ENCODE measurements around the gene PIP5KL1.
A peak's percentile ranks its signal among the peaks of the same experiment; 100 is the strongest.

PIP5KL1 gene

DNA sequence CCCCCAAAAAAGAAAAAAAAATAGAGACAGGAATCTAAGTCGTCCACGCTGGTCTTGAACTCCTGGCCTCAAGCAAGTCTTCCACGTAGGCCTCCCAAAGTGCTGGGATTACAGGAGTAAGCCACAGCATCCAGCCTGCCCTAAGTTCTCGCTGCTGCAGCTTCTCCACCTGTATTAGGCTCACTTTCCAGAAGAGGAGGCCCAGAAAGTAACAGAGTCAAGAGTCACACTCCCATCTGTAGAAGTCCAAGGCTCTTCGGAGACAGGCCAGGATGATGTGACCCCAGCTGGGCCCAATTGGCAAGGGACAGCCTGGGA lies 48.4 kb upstream of the PIP5KL1 start:
- Histone ChIP-seq H3K9ac (ENCODE audit: low read length) (peak overlapping the region; percentile 93), H4K20me1 (ENCODE audit: low read depth, low read length) (no peaks in the 10 kb centered on the region; the same call in 1 of the 2 replicates), H3K9me2 (replicated peaks; ENCODE audit: insufficient read depth, low read length) (no peaks in the 10 kb centered on the region), H3K9me3 (ENCODE audit: insufficient read depth, low read length) (no peaks in the 10 kb centered on the region), H3K27ac (ENCODE audit: low read depth, low read length) (peak overlapping the region; percentile 97), H3K79me2 (ENCODE audit: insufficient read depth, low read length) (peaks cover 68% of the 10 kb centered on the region), H3K27me3 (ENCODE audit: low read length) (no peaks in the 10 kb centered on the region), H3K4me3 (ENCODE audit: insufficient read depth, low read length, poor library complexity, severe bottlenecking) (peak overlapping the region; percentile 95), H3K4me2 (ENCODE audit: low read depth, low read length, poor library complexity, severe bottlenecking) (peak overlapping the region; percentile 92), H3F3A (ENCODE audit: insufficient read depth) (peaks cover 72% of the 10 kb centered on the region), H2AFZ (ENCODE audit: low read depth, low read length, severe bottlenecking) (no peak overlapping the region), H3K36me3 (ENCODE audit: low read length) (peaks cover 10% of the 10 kb centered on the region; the same call in 1 of the 2 replicates)
- no peak for TF ChIP-seq EZH2phosphoT487 (conservative IDR thresholded peaks at IDR 0.05; ENCODE audit: low read length)
- TF ChIP-seq, protein P1, sequence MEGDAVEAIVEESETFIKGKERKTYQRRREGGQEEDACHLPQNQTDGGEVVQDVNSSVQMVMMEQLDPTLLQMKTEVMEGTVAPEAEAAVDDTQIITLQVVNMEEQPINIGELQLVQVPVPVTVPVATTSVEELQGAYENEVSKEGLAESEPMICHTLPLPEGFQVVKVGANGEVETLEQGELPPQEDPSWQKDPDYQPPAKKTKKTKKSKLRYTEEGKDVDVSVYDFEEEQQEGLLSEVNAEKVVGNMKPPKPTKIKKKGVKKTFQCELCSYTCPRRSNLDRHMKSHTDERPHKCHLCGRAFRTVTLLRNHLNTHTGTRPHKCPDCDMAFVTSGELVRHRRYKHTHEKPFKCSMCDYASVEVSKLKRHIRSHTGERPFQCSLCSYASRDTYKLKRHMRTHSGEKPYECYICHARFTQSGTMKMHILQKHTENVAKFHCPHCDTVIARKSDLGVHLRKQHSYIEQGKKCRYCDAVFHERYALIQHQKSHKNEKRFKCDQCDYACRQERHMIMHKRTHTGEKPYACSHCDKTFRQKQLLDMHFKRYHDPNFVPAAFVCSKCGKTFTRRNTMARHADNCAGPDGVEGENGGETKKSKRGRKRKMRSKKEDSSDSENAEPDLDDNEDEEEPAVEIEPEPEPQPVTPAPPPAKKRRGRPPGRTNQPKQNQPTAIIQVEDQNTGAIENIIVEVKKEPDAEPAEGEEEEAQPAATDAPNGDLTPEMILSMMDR (IDR thresholded peaks at IDR 0.05; ENCODE audit: insufficient read depth, low read length, poor library complexity, severe bottlenecking): no peak

DNA sequence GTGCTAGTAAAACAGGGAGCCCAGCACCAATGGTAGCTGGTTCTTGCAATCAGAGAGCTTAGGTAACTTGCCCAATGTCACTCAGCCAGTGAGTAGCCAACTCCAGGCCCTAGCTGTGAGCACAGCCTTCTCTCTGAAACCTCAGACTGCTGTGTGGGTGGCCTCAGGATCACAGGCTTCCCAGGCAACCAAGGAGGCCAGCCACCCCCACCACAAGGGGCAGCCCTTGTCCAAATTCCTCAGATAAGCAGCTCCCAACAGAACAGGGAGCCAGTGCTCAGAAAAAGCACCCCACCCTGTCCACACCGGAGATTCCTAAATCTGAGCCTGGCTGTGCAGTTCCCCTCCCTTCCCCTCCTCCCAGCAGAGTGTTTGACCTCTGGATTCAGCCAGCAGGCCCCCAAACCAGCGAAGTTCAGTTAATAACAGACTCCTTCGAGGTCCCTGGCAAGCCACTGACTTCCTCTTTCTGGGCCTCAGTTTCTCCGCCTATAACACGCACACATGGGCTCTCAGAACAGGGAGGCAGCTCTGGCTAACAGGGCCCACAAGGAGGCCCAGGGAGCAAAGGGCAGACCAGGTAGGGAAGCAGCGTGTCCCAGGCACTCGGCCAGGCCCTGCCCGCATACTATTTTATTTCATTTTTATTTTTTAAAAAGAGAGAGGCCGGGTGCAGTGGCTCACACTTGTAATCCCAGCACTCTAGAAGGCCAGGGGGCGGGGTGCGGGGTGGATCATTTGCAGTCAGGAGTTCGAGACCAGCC lies 47.5 kb upstream of the PIP5KL1 start:
- Histone ChIP-seq H3K9me3 (ENCODE audit: insufficient read depth, low read length) (no peaks in the 10 kb centered on the region), H3K4me3 (ENCODE audit: insufficient read depth, low read length, poor library complexity, severe bottlenecking) (peak overlapping the region; percentile 95), H3K79me2 (ENCODE audit: insufficient read depth, low read length) (peaks cover 77% of the 10 kb centered on the region), H3K9ac (ENCODE audit: low read length) (peak overlapping the region; percentile 93), H3K4me2 (ENCODE audit: low read depth, low read length, poor library complexity, severe bottlenecking) (peak overlapping the region; percentile 92), H3F3A (ENCODE audit: insufficient read depth) (peaks cover 74% of the 10 kb centered on the region), H3K27ac (ENCODE audit: low read depth, low read length) (peak overlapping the region; percentile 97), H3K36me3 (ENCODE audit: low read length) (peaks cover 10% of the 10 kb centered on the region; the same call in 1 of the 2 replicates), H3K9me2 (replicated peaks; ENCODE audit: insufficient read depth, low read length) (no peaks in the 10 kb centered on the region), H4K20me1 (ENCODE audit: low read depth, low read length) (no peaks in the 10 kb centered on the region; the same call in 1 of the 2 replicates), H3K27me3 (ENCODE audit: low read length) (no peaks in the 10 kb centered on the region), H2AFZ (ENCODE audit: low read depth, low read length, severe bottlenecking) (no peak overlapping the region)
- TF ChIP-seq, protein P1 (IDR thresholded peaks at IDR 0.05; ENCODE audit: insufficient read depth, low read length, poor library complexity, severe bottlenecking): no peak
- no peak for TF ChIP-seq EZH2phosphoT487 (conservative IDR thresholded peaks at IDR 0.05; ENCODE audit: low read length)

- H3K4me3 ChIP-seq (ENCODE audit: insufficient read depth, low read length, poor library complexity, severe bottlenecking): peak overlapping the region; percentile 95
- peak overlapping the region; percentile 92 for H3K4me2 ChIP-seq (ENCODE audit: low read depth, low read length, poor library complexity, severe bottlenecking)
- H3K36me3 ChIP-seq (ENCODE audit: low read length): peaks cover 10% of the 10 kb centered on the region; the same call in 1 of the 2 replicates
- H3F3A ChIP-seq (ENCODE audit: insufficient read depth): peaks cover 74% of the 10 kb centered on the region
- H3K79me2 ChIP-seq (ENCODE audit: insufficient read depth, low read length): peaks cover 80% of the 10 kb centered on the region
- H4K20me1 ChIP-seq (ENCODE audit: low read depth, low read length): no peaks in the 10 kb centered on the region; the same call in 1 of the 2 replicates
- no peaks in the 10 kb centered on the region for H3K9me3 ChIP-seq (ENCODE audit: insufficient read depth, low read length)
- no peaks in the 10 kb centered on the region for H3K9me2 ChIP-seq (replicated peaks; ENCODE audit: insufficient read depth, low read length)
- H3K27ac ChIP-seq (ENCODE audit: low read depth, low read length): peak overlapping the region; percentile 97
- no peak overlapping the region for H2AFZ ChIP-seq (ENCODE audit: low read depth, low read length, severe bottlenecking)
- H3K27me3 ChIP-seq (ENCODE audit: low read length): no peaks in the 10 kb centered on the region
- peak overlapping the region; percentile 93 for H3K9ac ChIP-seq (ENCODE audit: low read length)
- TF ChIP-seq, protein P1 (IDR thresholded peaks at IDR 0.05; ENCODE audit: insufficient read depth, low read length, poor library complexity, severe bottlenecking): no peak
- TF ChIP-seq EZH2phosphoT487 (conservative IDR thresholded peaks at IDR 0.05; ENCODE audit: low read length): no peak
Observed at GRCh38 chr9:127977009-127977883, 46.7 kb upstream of the PIP5KL1 start.
